IMR-90 (cell line): ENCODE data around the gene COL17A1. TPM values are rescaled to one million over a fixed set of nuclear protein-coding genes. Genes with fewer than 3 reads are reported as not detected.

Experiments
- ATAC-seq: fragments of 200-7000 bp; cut with Tn5 transposase; 2 replicates; pipeline ENCODE4 v1.9.1; 2020; ENCODE audit warnings: low read depth, mild to moderate bottlenecking, moderate library complexity
- BruUV-seq: library from RNA; stranded (reverse); fragments of 400-500 nt; replicated peaks from 2 replicates; lab custom pipeline; 2021; lab: Mats Ljungman, UMichigan
- CTCF ChIA-PET: fragments of 300-600 bp; formaldehyde crosslinking; extraction: SDS; loops from one replicate; lab custom pipeline; 2021; ENCODE audit warnings: antibody characterized with exemption; lab: Yijun Ruan, JAX
- POLR2A ChIA-PET: fragments of 300-600 bp; sonication (Branson Sonifier 250); formaldehyde crosslinking; loops from one replicate; lab custom pipeline; 2022; ENCODE audit warnings: antibody characterized with exemption; ENCODE audit not compliant: unreplicated experiment; lab: Charles Lee
- DNase-seq: peaks from one replicate; pipeline ENCODE4 v3.0.0; 2013
- H2AFZ ChIP-seq: replicated peaks from 2 replicates; pipeline ENCODE3; 2013; ENCODE audit warnings: low read length, mild to moderate bottlenecking; ENCODE audit not compliant: poor library complexity
- H2AK5ac ChIP-seq: 2 replicates; pipeline ENCODE4 v1.6.1; 2013; ENCODE audit warnings: low read depth, low read length, inconsistent platforms
- H2AK9ac ChIP-seq: replicated peaks from 2 replicates; pipeline ENCODE3; 2013; ENCODE audit warnings: mild to moderate bottlenecking, low read depth, low read length, moderate library complexity; ENCODE audit not compliant: poor library complexity
- H2BK120ac ChIP-seq: 2 replicates; pipeline ENCODE4 v1.6.1; 2013; ENCODE audit warnings: low read depth, low read length, inconsistent platforms
- H2BK15ac ChIP-seq: 3 replicates; pipeline ENCODE4 v1.6.1; 2013; ENCODE audit warnings: low read depth, low read length, inconsistent platforms
- H2BK20ac ChIP-seq: 2 replicates; pipeline ENCODE4 v1.6.1; 2013; ENCODE audit warnings: low read depth, mild to moderate bottlenecking, inconsistent platforms, low read length, moderate library complexity
- H2BK5ac ChIP-seq: 2 replicates; pipeline ENCODE4 v1.6.1; 2013; ENCODE audit warnings: mild to moderate bottlenecking, low read depth, low read length, inconsistent platforms; ENCODE audit not compliant: poor library complexity, severe bottlenecking
- H3K14ac ChIP-seq: replicated peaks from 2 replicates; pipeline ENCODE4 v1.6.1; 2013; ENCODE audit warnings: low read depth, low read length, inconsistent platforms
- H3K18ac ChIP-seq: 2 replicates; pipeline ENCODE4 v1.6.1; 2013; ENCODE audit warnings: low read depth, low read length, control low read depth
- H3K23ac ChIP-seq: 2 replicates; pipeline ENCODE4 v1.6.1; 2013; ENCODE audit warnings: low read depth, low read length, inconsistent platforms
- H3K27ac ChIP-seq: 2 replicates; pipeline ENCODE4 v1.5.1; 2013; ENCODE audit warnings: mild to moderate bottlenecking, control low read depth, low read length; ENCODE audit not compliant: insufficient read depth
- H3K27me3 ChIP-seq: 2 replicates; pipeline ENCODE4 v1.6.1; 2013; ENCODE audit warnings: low read length; ENCODE audit not compliant: control insufficient read depth, insufficient read depth
- H3K36me3 ChIP-seq: 2 replicates; pipeline ENCODE4 v1.6.1; 2013; ENCODE audit warnings: low read length, mixed read lengths; ENCODE audit not compliant: control insufficient read depth, insufficient read depth
- H3K4ac ChIP-seq: 2 replicates; pipeline ENCODE4 v1.6.1; 2013; ENCODE audit warnings: low read depth, low read length, inconsistent platforms
- H3K4me1 ChIP-seq: 2 replicates; pipeline ENCODE4 v1.6.1; 2013; ENCODE audit warnings: low read length, mixed read lengths; ENCODE audit not compliant: control insufficient read depth, insufficient read depth
- H3K4me2 ChIP-seq: 2 replicates; pipeline ENCODE4 v1.6.1; 2013; ENCODE audit warnings: low read depth, mild to moderate bottlenecking, control low read depth, low read length, moderate library complexity
- H3K4me3 ChIP-seq: 2 replicates; pipeline ENCODE4 v1.5.1; 2013; ENCODE audit warnings: low read depth, mild to moderate bottlenecking, control low read depth, low read length, moderate library complexity; ENCODE audit not compliant: insufficient read depth
- H3K56ac ChIP-seq: 2 replicates; pipeline ENCODE4 v1.6.1; 2013; ENCODE audit warnings: low read length, inconsistent platforms; ENCODE audit not compliant: insufficient read depth; ENCODE audit errors: extremely low read depth
- H3K79me1 ChIP-seq, 2 experiments: 2 replicates each; pipeline ENCODE4 v1.6.1; 2013; ENCODE audit warnings: low read length in 2 of 2, inconsistent platforms in 1 of 2, low read depth in 1 of 2
- H3K9ac ChIP-seq: 2 replicates; pipeline ENCODE4 v1.6.1; 2013; ENCODE audit warnings: low read depth, low read length, control low read depth
- H3K9me1 ChIP-seq: 2 replicates; pipeline ENCODE4 v1.6.1; 2013; ENCODE audit warnings: low read length, inconsistent platforms; ENCODE audit not compliant: insufficient read depth
- H3K9me3 ChIP-seq: 2 replicates; pipeline ENCODE4 v1.6.1; 2013; ENCODE audit warnings: low read length; ENCODE audit not compliant: control insufficient read depth, insufficient read depth
- H4K20me1 ChIP-seq: 2 replicates; pipeline ENCODE4 v1.6.1; 2013; ENCODE audit warnings: low read length, inconsistent platforms; ENCODE audit not compliant: insufficient read depth
- H4K5ac ChIP-seq: 2 replicates; pipeline ENCODE4 v1.6.1; 2013; ENCODE audit warnings: mild to moderate bottlenecking, low read depth, low read length, control low read depth
- H4K8ac ChIP-seq, 2 experiments: 2 replicates each; pipeline ENCODE4 v1.6.1; 2013; ENCODE audit warnings: low read depth in 2 of 2, low read length in 2 of 2, control low read depth in 1 of 2, inconsistent platforms in 1 of 2
- H4K91ac ChIP-seq: 2 replicates; pipeline ENCODE4 v1.6.1; 2013; ENCODE audit warnings: low read depth, low read length, inconsistent platforms; ENCODE audit not compliant: insufficient read depth
- BHLHE40 ChIP-seq: fragments of 150-350 bp; IDR thresholded peaks from 2 replicates; pipeline ENCODE4 v1.6.1; 2016; ENCODE audit warnings: mild to moderate bottlenecking, low read depth, low read length
- CEBPB ChIP-seq: IDR thresholded peaks from 2 replicates; pipeline ENCODE4 v1.6.1; 2012; ENCODE audit warnings: low read depth, low read length, improper control_type of control experiment
- CTCF ChIP-seq: conservative IDR thresholded peaks from 2 replicates; pipeline ENCODE4 v1.5.1; 2012; ENCODE audit warnings: mild to moderate bottlenecking, low read depth, low read length, improper control_type of control experiment
- FOS ChIP-seq: fragments of 150-350 bp; IDR thresholded peaks from 2 replicates; pipeline ENCODE4 v1.6.1; 2016; ENCODE audit warnings: low read depth, low read length
- MAFK ChIP-seq: IDR thresholded peaks from 2 replicates; pipeline ENCODE4 v1.6.1; 2012; ENCODE audit warnings: low read depth, low read length, improper control_type of control experiment
- NFE2L2 ChIP-seq: fragments of 150-350 bp; IDR thresholded peaks from 2 replicates; pipeline ENCODE4 v1.6.1; 2016; ENCODE audit warnings: low read depth, mild to moderate bottlenecking, low read length
- POLR2A ChIP-seq: IDR thresholded peaks from 2 replicates; pipeline ENCODE4 v1.6.1; 2012; ENCODE audit warnings: mild to moderate bottlenecking, low read depth, low read length
- RAD21 ChIP-seq: IDR thresholded peaks from 2 replicates; pipeline ENCODE4 v1.6.1; 2012; ENCODE audit warnings: low read length, improper control_type of control experiment
- USF2 ChIP-seq: fragments of 150-350 bp; IDR thresholded peaks from 2 replicates; pipeline ENCODE4 v1.6.1; 2017; ENCODE audit warnings: mild to moderate bottlenecking, antibody characterized with exemption, low read length, low read depth
- WGBS, 2 experiments: methylation state at CpG; one replicate each; pipeline versions ENCODE4 v1.1.5 to v1.1.7; 2013; ENCODE audit warnings: missing lambda C conversion rate in 2 of 2; ENCODE audit not compliant: insufficient read length in 1 of 2; ENCODE audit errors: extremely low coverage in 2 of 2; 5-methylcytosine and 5-hydroxymethylcytosine counted together
- dilution Hi-C: fragments of 300-500 bp; cut with HindIII; formaldehyde crosslinking; loops from one replicate; pipeline ENCODE4 v1.14.3; 2018; ENCODE audit warnings: low sequenced_read_pairs; ENCODE audit not compliant: unreplicated experiment
- in situ Hi-C: fragments of 300-500 bp; cut with MboI; formaldehyde crosslinking; loops from 3 replicates; pipeline ENCODE4 v1.14.3; 2019; ENCODE audit warnings: low sequenced_read_pairs, inconsistent platforms, mixed read lengths
- intact Hi-C: fragments of 100-400 bp; cut with micrococcal nuclease; formaldehyde crosslinking; loops from 2 replicates; pipeline ENCODE4 v1.10.0; 2022
- polyA plus RNA-seq, 3 experiments: library from polyadenylated mRNA; depleted of rRNA; stranded (reverse); fragments of >200 nt; gene quantifications; 2 replicates each; pipeline ENCODE4 v1.2.3, GENCODE V29; 2012; ENCODE audit warnings: low replicate concordance in 1 of 3
- total RNA-seq: library from RNA; depleted of rRNA; stranded (reverse); fragments of >200 nt; gene quantifications from 2 replicates; pipeline ENCODE4 v1.2.3, GENCODE V29; 2012
- TF ChIP-seq, protein P1 (sequence below): fragments of 150-350 bp; IDR thresholded peaks from 2 replicates; pipeline ENCODE4 v1.6.1; 2016; ENCODE audit warnings: low read depth, mild to moderate bottlenecking, low read length, moderate library complexity, borderline replicate concordance

The COL17A1 gene
- total and polyA plus RNA-seq, 2 of the 4 experiments (the other 2 are of a cell fraction), result 0.14 to 0.18 TPM

DNA sequence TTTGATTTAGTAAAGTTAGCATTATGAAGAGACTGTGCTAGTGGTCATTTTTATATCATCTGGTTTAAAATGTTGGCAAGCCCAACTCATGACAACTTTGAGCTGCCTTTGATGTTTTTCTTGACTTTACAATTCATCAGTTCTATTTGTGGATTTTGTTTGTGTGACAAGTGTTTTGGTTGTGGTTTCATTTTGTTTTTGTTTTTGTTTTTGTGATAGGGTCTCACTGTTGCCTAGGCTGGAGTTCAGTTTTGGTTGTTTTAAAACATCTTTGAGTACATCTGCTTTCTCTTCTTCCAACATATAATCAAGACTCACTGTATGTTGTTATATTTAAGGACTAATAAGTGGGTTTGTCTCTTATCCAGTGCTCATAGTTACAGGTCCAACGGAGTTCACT lies 18.7 kb upstream of the COL17A1 start:
- ChIA-PET POLR2A (no interaction called here), CTCF (no interaction called here)
- Histone ChIP-seq H4K20me1 (no peaks in the 10 kb centered on the region), H3K14ac (no peak overlapping the region), H3K23ac (no peak overlapping the region), H3K27me3 (no peaks in the 10 kb centered on the region), H3K4me3 (no peak overlapping the region), H3K27ac (no peak overlapping the region), H3K4me2 (no peak overlapping the region), H2BK120ac (no peak overlapping the region), H3K9ac (no peak overlapping the region), H2BK5ac (no peak overlapping the region), H2AK5ac (no peak overlapping the region), H4K5ac (no peak overlapping the region), H3K9me3 (no peaks in the 10 kb centered on the region), H2AK9ac (no peak overlapping the region), H3K18ac (no peak overlapping the region), H3K56ac (no peak overlapping the region), H4K8ac (no peak overlapping the region), H3K4ac (no peak overlapping the region), H3K79me1 (no peaks in the 10 kb centered on the region), H2BK20ac (no peak overlapping the region), H3K9me1 (no peaks in the 10 kb centered on the region), H3K4me1 (peaks cover 2% of the 10 kb centered on the region; the same call in 1 of the 2 replicates), H2AFZ (no peak overlapping the region), H3K36me3 (no peaks in the 10 kb centered on the region), H2BK15ac (no peak overlapping the region), H4K91ac (no peak overlapping the region)
- intact Hi-C loops, result no loop called here
- BruUV-seq, result no TSS peak
- WGBS, 2 experiments, result no CpG with 5 or more reads among the region's 1 CpG
- DNase-seq, result no peak
- in situ Hi-C loops, result no loop called here
- dilution Hi-C loops, result no loop called here
- no peak for ATAC-seq
- no peak for TF ChIP-seq POLR2A
- TF ChIP-seq, protein P1, sequence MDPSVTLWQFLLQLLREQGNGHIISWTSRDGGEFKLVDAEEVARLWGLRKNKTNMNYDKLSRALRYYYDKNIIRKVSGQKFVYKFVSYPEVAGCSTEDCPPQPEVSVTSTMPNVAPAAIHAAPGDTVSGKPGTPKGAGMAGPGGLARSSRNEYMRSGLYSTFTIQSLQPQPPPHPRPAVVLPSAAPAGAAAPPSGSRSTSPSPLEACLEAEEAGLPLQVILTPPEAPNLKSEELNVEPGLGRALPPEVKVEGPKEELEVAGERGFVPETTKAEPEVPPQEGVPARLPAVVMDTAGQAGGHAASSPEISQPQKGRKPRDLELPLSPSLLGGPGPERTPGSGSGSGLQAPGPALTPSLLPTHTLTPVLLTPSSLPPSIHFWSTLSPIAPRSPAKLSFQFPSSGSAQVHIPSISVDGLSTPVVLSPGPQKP, result no peak
- no peak for TF ChIP-seq MAFK
- TF ChIP-seq FOS, result no peak
- TF ChIP-seq BHLHE40, result no peak
- TF ChIP-seq NFE2L2, result no peak
- TF ChIP-seq CTCF, result no peak
- no peak for TF ChIP-seq CEBPB
- TF ChIP-seq USF2, result no peak
- no peak for TF ChIP-seq RAD21
